ENCODE results near the gene NISCH. TPM values are rescaled to one million over a fixed set of nuclear protein-coding genes. Genes with fewer than 3 reads are reported as not detected.
A peak's percentile ranks its signal among the peaks of the same experiment; 100 is the strongest.

NISCH gene
- total and polyA plus RNA-seq, 2 experiments from 2014 or later, result 18.4 to 76.4 TPM

GRCh38 chr3:52535411-52536111 is 80.2 kb downstream of the NISCH start (continued):
- TF ChIP-seq ZNF114 (CRISPR knock-in tag; IDR thresholded peaks at IDR 0.05), result no peak
- TF ChIP-seq CTCF (conservative IDR thresholded peaks at IDR 0.05; ENCODE audit: low read depth in 2 of 2), result no peak
- TF ChIP-seq STAT1 (IDR thresholded peaks at IDR 0.05; ENCODE audit: unreplicated experiment), result no peak
- TF ChIP-seq REST (IDR thresholded peaks at IDR 0.05; ENCODE audit: unreplicated experiment), result no peak
- TF ChIP-seq NANOG (IDR thresholded peaks at IDR 0.05; ENCODE audit: borderline replicate concordance), result no peak
- no peak for TF ChIP-seq EZH2 (IDR thresholded peaks at IDR 0.05; ENCODE audit: low read depth, unreplicated experiment)
- no peak for TF ChIP-seq ETS1 (IDR thresholded peaks at IDR 0.05)
- TF ChIP-seq EZH2phosphoT487 (IDR thresholded peaks at IDR 0.05; ENCODE audit: unreplicated experiment), result no peak
- TF ChIP-seq CREB1 (CRISPR knock-in tag; IDR thresholded peaks at IDR 0.05; ENCODE audit: low read depth), result no peak

- H3K36me3 ChIP-seq (ENCODE audit: insufficient read depth), result peaks cover 4% of the 10 kb centered on the region; the same call in 1 of the 2 replicates
- H3K4me3 ChIP-seq, result peak overlapping the region; percentile 39
- no peak overlapping the region for H2AFZ ChIP-seq
- Mint-ChIP-seq H3K9me3 (no peaks in the 10 kb centered on the region), H3K36me3 (ENCODE audit: low read depth) (peaks cover 19% of the 10 kb centered on the region), H3K4me3 (peak overlapping the region; percentile 51; the same call in 2 of the 3 replicates), H3K27ac (no peak overlapping the region), H3K4me1 (peaks cover 40% of the 10 kb centered on the region), H3K27me3 (ENCODE audit: insufficient read depth, low read depth, poor library complexity) (peaks cover 23% of the 10 kb centered on the region)
- H3K27me3 ChIP-seq (ENCODE audit: insufficient read depth), result no peaks in the 10 kb centered on the region
- H3F3A ChIP-seq (replicated peaks; ENCODE audit: low read depth), result peaks cover 18% of the 10 kb centered on the region
- peaks cover 57% of the 10 kb centered on the region for H3K79me2 ChIP-seq (replicated peaks; ENCODE audit: insufficient read depth)
- no peaks in the 10 kb centered on the region for H3K9me2 ChIP-seq (ENCODE audit: insufficient read depth)
- H3K4me2 ChIP-seq, result peak overlapping the region; percentile 86; the same call in 1 of the 2 replicates
- no peak for ATAC-seq
- no peak overlapping the region for H3K27ac ChIP-seq (ENCODE audit: low read depth)
- DNase-seq (ENCODE audit: low spot score), result no peak
- H4K20me1 ChIP-seq (replicated peaks; ENCODE audit: insufficient read depth), result peaks cover 40% of the 10 kb centered on the region
- H3K4me1 ChIP-seq (ENCODE audit: insufficient read depth), result peaks cover 43% of the 10 kb centered on the region
- no peak for TF ChIP-seq ZNF462 (CRISPR knock-in tag; IDR thresholded peaks at IDR 0.05)
These were observed 80.6 kb downstream of the NISCH start for GRCh38 chr3:52536112-52536368.

All from GM23338 (cell line).